GM18870 (cell line): ENCODE measurements around the gene PDSS1.

Experiments
- ATAC-seq: cut with Tn5 transposase; IDR thresholded peaks from one replicate; pipeline ENCODE4 v1.9.1; 2021; ENCODE audit warnings: moderate library complexity; ENCODE audit not compliant: unreplicated experiment

Gene PDSS1

DNA sequence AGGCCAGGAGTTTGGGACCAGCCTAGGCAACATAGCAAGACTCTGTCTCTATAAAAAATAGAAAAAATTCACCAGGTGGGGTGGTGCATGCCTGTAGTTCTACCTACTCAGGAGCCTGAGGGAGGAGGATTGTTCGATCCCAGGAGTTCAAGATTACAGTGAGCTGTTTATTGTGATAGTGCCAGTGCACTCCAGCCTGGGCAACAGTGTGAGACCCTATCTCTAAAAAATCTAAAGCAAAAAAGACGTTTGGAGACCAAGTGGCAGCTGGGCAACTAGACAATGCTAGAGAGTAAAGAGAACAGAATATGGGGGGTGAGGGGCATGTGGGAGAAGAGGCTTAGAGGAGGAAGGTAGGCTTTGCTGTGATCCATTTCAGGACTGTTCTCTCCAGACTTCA lies 1.4 kb downstream of the PDSS1 start:
- no peak for ATAC-seq

DNA sequence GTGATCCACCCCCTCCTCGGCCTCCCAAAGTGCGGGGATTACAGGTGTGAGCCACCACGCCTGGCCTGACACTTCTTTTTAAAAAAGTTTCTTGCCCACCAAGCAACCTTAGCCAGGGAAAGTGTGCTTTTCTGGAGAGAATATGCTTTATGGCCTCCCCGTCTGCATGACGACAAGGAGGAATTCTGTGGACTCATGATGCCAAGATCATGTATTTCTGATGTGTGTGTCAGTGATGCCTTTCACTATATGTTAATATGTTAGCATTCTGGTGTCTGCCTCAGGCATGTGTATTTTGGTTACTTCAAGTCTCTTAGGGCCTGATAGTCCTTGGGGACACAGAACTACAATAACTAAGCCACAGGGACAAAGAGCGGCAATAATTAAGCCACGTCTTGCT lies 2.1 kb downstream of the PDSS1 start:
- ATAC-seq, result no peak

- ATAC-seq, result no peak
Measured at GRCh38 chr10:26700884-26701630, 3.6 kb downstream of the PDSS1 start.

DNA sequence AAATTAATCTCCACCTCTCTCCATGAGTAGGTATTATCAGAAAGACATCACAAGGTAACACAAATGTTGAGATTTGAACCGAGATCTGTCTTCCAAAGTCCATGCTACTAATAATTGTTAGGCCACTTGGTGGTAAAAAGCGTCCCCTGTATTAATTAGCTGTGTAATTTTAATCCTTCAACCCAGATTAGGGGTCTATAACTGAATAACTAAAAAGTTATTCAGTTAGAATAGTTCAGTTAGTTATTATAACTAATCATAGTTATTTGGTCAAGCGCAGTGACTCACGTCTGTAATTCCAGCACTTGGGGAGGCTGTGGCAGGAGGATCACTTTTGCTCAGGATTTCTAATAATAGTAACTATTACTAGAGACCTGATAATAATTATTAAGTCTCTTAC lies 5.6 kb downstream of the PDSS1 start:
- no peak for ATAC-seq

GRCh38 chr10:26703974-26704373 lies 6.5 kb downstream of the PDSS1 start:
- ATAC-seq, result no peak

- no peak for ATAC-seq
Measured at GRCh38 chr10:26706206-26706605, 8.7 kb downstream of the PDSS1 start.

GRCh38 chr10:26706936-26707335 lies 9.4 kb downstream of the PDSS1 start:
- ATAC-seq, result no peak

- no peak for ATAC-seq
Measured at GRCh38 chr10:26711324-26711723, 13.8 kb downstream of the PDSS1 start.

GRCh38 chr10:26714415-26715136 lies 17.1 kb downstream of the PDSS1 start:
- no peak for ATAC-seq

DNA sequence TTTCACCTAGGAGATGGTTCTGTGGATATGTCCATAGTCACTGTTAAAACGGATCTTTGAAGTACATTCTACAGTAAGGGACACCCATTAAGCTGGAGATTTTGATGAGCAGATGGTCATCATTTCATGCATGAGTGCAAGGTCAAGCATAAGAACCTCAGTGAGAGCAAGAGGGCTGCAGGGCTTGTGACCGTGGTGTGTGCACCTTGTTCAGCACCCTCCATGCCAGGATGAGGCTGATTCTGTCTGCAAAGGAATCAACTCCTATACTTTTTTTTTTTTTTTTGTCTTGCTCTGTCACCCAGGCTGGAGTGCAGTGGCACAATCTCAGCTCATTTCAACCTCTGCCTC lies 17.6 kb downstream of the PDSS1 start:
- no peak for ATAC-seq

DNA sequence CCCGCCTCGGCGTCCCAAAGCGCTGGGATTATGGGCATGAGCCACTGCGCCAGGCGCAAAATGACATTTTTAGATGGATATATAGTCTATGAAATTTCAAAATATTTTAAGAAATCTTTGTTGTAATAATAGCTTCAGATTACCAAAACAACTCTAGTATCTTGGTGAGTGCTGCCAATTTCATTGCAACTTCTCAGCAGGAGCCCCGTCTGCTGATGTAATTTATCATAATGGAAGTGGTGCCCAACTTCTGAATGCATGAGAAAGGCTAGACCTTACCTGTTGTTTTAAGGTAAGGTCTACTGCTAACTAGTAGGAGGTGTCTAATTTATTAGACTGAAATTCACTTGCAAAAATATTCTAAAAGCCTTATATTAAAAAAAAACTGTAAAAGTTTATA lies 20.0 kb downstream of the PDSS1 start:
- no peak for ATAC-seq

DNA sequence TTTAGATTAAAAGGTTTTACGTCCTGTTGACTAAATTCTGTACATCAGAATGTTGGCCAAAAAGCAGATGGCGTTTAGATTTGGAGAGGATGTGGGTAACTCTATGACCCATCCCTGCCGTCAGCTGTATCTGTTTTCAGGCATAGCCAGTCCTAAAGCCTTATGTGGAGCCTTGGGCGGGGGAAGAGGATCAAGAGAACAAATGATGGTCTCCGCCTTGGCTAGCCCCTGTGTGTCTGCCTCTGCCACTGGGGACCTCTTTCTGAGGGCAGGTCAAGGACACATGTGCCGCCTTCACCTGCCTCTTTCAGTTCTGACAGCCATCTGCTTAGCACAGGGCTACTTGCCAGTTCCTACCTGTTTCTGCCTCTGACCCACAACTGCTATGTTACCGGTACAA lies 24.1 kb downstream of the PDSS1 start:
- ATAC-seq, result no peak

DNA sequence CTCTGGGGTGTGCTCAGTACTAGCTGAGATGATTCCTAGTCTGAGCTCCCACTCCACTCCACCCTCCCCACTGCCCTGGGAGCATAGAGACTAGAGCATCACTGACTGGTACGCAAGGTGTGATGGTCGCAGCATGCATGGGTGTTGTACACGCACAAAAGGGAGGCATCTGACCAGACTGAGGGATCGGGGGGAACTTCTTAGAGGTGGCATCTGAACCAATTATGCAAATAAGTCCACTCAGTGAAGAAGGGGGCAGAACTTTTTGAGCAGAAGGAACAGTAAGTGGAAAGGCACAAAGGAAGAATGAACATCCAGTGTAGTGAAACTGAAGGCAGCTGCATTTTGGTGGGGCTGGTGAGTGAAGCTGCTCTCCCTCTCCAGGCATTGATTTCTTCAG lies 25.5 kb downstream of the PDSS1 start:
- no peak for ATAC-seq

- no peak for ATAC-seq
Measured at GRCh38 chr10:26725837-26726727, 28.6 kb downstream of the PDSS1 start.

GRCh38 chr10:26727005-26727404 lies 29.5 kb downstream of the PDSS1 start:
- ATAC-seq, result no peak

GRCh38 chr10:26728957-26729356 lies 31.5 kb downstream of the PDSS1 start:
- ATAC-seq, result no peak

GRCh38 chr10:26729395-26729794 lies 31.9 kb downstream of the PDSS1 start:
- no peak for ATAC-seq

- no peak for ATAC-seq
Measured at GRCh38 chr10:26730552-26730951, 33.1 kb downstream of the PDSS1 start.

- no peak for ATAC-seq
Measured at GRCh38 chr10:26733750-26734568, 36.5 kb downstream of the PDSS1 start.

- ATAC-seq, result no peak
Measured at GRCh38 chr10:26735435-26735834, 37.9 kb downstream of the PDSS1 start.

- peak; percentile 82 for ATAC-seq
Measured at GRCh38 chr10:26737730-26738129, 40.2 kb downstream of the PDSS1 start.
